Measurements from ENCODE around the gene PPP1CA. TPM values are rescaled to one million over a fixed set of nuclear protein-coding genes. Genes with fewer than 3 reads are reported as not detected.

Gene PPP1CA
- total RNA-seq, 1 donor: 172 TPM

- TF ChIP-seq, protein P1, sequence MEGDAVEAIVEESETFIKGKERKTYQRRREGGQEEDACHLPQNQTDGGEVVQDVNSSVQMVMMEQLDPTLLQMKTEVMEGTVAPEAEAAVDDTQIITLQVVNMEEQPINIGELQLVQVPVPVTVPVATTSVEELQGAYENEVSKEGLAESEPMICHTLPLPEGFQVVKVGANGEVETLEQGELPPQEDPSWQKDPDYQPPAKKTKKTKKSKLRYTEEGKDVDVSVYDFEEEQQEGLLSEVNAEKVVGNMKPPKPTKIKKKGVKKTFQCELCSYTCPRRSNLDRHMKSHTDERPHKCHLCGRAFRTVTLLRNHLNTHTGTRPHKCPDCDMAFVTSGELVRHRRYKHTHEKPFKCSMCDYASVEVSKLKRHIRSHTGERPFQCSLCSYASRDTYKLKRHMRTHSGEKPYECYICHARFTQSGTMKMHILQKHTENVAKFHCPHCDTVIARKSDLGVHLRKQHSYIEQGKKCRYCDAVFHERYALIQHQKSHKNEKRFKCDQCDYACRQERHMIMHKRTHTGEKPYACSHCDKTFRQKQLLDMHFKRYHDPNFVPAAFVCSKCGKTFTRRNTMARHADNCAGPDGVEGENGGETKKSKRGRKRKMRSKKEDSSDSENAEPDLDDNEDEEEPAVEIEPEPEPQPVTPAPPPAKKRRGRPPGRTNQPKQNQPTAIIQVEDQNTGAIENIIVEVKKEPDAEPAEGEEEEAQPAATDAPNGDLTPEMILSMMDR (IDR thresholded peaks at IDR 0.05; ENCODE audit: insufficient read depth, low read depth, low read length): no peak
- DNase-seq (ENCODE audit: low read depth): no peak
- H3K4me3 ChIP-seq (ENCODE audit: low read depth, low read length): no peak overlapping the region
These were observed 26.2 kb downstream of the PPP1CA start for GRCh38 chr11:67375320-67376055.

GRCh38 chr11:67374571-67375281 lies 26.9 kb downstream of the PPP1CA start:
- H3K4me3 ChIP-seq (ENCODE audit: low read depth, low read length): peak overlapping the region; percentile 15
- TF ChIP-seq, protein P1 (IDR thresholded peaks at IDR 0.05; ENCODE audit: insufficient read depth, low read depth, low read length): no peak
- no peak for DNase-seq (ENCODE audit: low read depth)

DNA sequence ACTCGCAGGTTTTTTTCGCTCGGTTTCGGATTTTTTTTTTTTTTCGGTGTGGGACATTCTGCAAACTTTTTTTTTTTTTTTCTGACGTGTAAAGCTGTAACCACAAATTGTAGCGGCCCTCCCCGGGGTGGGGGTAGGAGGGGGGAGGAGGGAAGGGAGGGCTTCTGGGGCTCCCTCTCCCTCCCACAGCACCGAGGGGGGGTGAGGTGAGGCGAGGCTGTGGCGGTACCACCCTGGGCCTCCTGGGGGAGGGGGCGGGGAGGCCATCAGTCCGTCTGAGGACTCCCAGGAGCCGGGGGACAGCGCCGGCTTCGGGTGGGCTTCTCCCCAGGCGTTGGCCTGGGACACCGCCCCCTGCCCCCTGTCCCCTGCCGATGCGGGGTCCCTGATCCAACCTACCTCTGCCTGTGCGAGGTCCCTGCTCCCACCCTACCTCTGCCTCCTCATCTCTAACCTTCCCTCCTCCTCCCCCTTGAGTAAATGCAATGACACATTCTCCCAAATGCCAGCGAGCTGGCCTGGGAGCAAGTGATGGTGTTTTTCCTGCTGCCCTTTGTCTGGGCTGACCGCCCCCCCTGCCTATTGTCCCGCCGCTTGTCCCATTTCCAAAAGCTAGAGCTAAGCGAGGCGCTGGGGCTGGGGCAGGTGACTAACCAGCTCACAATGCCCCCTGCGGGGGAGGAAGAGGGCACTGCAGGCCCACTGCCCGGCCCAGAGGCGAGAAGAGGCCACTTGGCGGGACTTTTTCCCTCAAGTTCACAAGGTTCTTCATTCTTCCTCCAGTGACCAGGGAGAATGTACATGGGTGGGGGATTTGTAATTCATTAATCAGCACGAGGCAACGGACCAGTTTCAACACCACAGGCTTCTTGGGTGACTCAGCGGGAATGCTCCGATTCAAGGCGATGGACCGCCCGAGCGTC lies 27.7 kb downstream of the PPP1CA start:
- TF ChIP-seq, protein P1 (IDR thresholded peaks at IDR 0.05; ENCODE audit: insufficient read depth, low read depth, low read length): peak; percentile 47
- DNase-seq (ENCODE audit: low read depth): peak; percentile 95
- peak overlapping the region; percentile 65 for H3K4me3 ChIP-seq (ENCODE audit: low read depth, low read length)

GRCh38 chr11:67372993-67373647 lies 28.5 kb downstream of the PPP1CA start, which contains the start of gene CLCF1:
CLCF1 (minus strand) TSS chr11:67373598; CDS start chr11:67373539, 59 bp downstream.
- DNase-seq (ENCODE audit: low read depth): peak; percentile 66
- TF ChIP-seq, protein P1 (IDR thresholded peaks at IDR 0.05; ENCODE audit: insufficient read depth, low read depth, low read length): no peak
- H3K4me3 ChIP-seq (ENCODE audit: low read depth, low read length): peak within 1 kb of the TSS; percentile 65

- TF ChIP-seq, protein P1 (IDR thresholded peaks at IDR 0.05; ENCODE audit: insufficient read depth, low read depth, low read length): no peak
- DNase-seq (ENCODE audit: low read depth): no peak
These were observed 29.2 kb downstream of the PPP1CA start for GRCh38 chr11:67372321-67372992.

More at GRCh38 chr11:67372321-67372992, 29.2 kb downstream of the PPP1CA start:
- peak overlapping the region; percentile 65 for H3K4me3 ChIP-seq (ENCODE audit: low read depth, low read length)

All from fibroblast of villous mesenchyme (primary cell).